Activated CD8-positive, alpha-beta T cell treated with anti-CD3 and anti-CD28 coated beads, Interleukin-2, amount 10 ng/mL, durations not matched to agents 7 days and 5 days (primary cell): ENCODE measurements around the gene PSMD12. TPM values are rescaled to one million over a fixed set of nuclear protein-coding genes. Genes with fewer than 3 reads are reported as not detected.

Experiments used
- ATAC-seq: fragments of 150-1000 bp; cut with Tn5 transposase; one replicate; pipeline ENCODE4 v1.10.0; 2021; ENCODE audit warnings: moderate library complexity
- CTCF ChIA-PET: fragments of 350-600 bp; sonication (Branson Sonifier 250); formaldehyde crosslinking; loops from one replicate; lab custom pipeline; 2021; ENCODE audit warnings: antibody characterized with exemption; lab: Charles Lee
- POLR2A ChIA-PET: fragments of 350-600 bp; sonication (Branson Sonifier 250); formaldehyde crosslinking; loops from one replicate; lab custom pipeline; 2021; ENCODE audit warnings: antibody characterized with exemption; lab: Charles Lee
- DNase-seq: peaks from one replicate; pipeline ENCODE4 v3.0.0-alpha.2; 2020
- H3K27ac Mint-ChIP-seq: one replicate; pipeline ENCODE4 v1.8.0; 2021; ENCODE audit warnings: mild to moderate bottlenecking, mixed read lengths
- H3K27me3 Mint-ChIP-seq: one replicate; pipeline ENCODE4 v1.8.0; 2021; ENCODE audit warnings: low read depth, mixed read lengths
- H3K36me3 Mint-ChIP-seq: one replicate; pipeline ENCODE4 v1.8.0; 2021; ENCODE audit warnings: low read depth, mixed read lengths
- H3K4me1 Mint-ChIP-seq: one replicate; pipeline ENCODE4 v1.8.0; 2021; ENCODE audit warnings: low read depth, mixed read lengths
- H3K4me3 Mint-ChIP-seq: one replicate; pipeline ENCODE4 v1.8.0; 2021; ENCODE audit warnings: mild to moderate bottlenecking, mixed read lengths
- H3K9me3 Mint-ChIP-seq: one replicate; pipeline ENCODE4 v1.8.0; 2022; ENCODE audit warnings: mixed read lengths; ENCODE audit not compliant: insufficient read depth
- total RNA-seq, 2 experiments: library from RNA; stranded (reverse); gene quantifications; one replicate each; pipeline ENCODE4 v1.2.3, GENCODE V29; 2021

PSMD12 gene
- total RNA-seq, 2 experiments from 2014 or later = 49.4 to 53.9 TPM

DNA sequence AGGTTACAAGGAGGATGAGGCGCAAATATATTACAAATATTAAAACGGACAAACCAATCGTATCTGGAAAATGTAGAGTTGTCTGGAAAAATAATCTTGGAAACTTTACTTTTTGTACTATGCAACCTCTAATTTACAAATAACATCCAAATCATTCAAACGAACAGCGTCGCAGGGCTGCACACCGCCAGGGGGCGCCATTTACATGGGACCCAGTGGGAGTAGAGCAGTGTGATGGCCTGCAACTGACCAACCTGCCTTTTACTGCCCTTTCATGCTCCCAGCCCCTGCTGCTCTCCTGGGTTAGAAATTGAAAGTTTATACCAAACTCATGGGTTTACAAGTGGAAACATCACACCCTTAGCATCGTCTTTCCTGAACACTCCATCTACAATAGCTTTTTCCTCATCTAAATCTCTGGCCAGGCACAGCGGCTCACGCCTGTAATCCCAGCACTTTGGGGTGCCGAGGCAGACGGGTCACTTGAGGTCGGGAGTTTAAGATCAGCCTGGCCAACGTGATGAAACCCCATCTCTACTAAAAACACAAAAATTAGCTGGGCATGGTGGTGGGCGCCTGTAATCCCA is 20.7 kb upstream of the PSMD12 start:
- ATAC-seq = no peak
- Mint-ChIP-seq H3K27ac (peak overlapping the region; percentile 17), H3K27me3 (no peaks in the 10 kb centered on the region), H3K36me3 (peaks cover 54% of the 10 kb centered on the region), H3K4me1 (peaks cover 69% of the 10 kb centered on the region), H3K9me3 (no peaks in the 10 kb centered on the region), H3K4me3 (no peak overlapping the region)
- peak; percentile 72 for DNase-seq
- ChIA-PET CTCF (interaction anchor here (0.7 to 6.9 kb wide), 21 partner anchors 9 to 303 kb away, joined by 3 to 181 read pairs (median 5); partner anchors contain the start of gene PITPNC1), POLR2A (interaction anchor here (0.7 to 1.8 kb wide), 5 partner anchors 12 to 88 kb away, joined by 3 to 10 read pairs (median 4); no protein-coding TSS in a partner anchor)

DNA sequence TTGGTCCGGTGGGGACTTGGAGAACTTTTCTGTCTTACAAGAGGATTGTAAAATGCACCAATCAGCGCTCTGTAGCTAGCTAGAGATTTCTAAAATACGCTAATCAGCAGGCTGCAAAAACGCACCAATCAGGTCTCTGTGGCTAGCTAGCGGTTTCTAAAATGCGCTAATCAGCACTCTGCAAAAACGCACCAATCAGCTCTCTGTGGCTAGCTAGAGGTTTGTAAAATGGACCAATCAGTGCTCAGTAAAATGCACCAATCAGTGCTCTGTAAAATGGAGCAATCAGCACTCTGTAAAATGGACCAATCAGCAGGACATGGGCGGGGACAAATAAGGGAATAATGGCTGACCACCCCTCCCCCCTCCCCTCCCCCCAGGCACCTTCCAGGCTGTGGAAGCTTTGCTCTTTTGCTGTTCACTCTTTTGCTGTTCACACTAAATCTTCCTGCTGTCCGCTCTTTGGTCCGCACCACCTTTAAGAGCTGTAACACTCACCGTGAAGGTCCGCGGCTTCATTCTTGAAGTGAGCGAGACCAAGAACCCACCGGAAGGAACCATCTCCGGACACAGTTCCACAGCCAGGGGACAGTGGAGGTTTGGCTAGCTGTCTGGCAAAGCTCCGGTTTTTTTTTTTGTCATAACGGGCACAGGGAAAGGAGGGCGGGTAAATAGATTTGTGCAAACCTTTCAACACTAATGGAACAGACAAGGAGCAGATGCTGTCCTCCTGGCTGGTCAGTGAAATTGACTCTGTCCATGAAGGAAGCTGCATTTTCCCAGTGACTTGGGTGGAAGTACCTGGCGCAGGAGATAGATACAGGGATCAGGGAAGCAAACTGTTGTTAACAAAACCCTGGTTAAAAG is 19.0 kb upstream of the PSMD12 start:
- Mint-ChIP-seq H3K27me3 (no peaks in the 10 kb centered on the region), H3K27ac (no peak overlapping the region), H3K4me1 (peaks cover 62% of the 10 kb centered on the region), H3K9me3 (no peaks in the 10 kb centered on the region), H3K4me3 (no peak overlapping the region), H3K36me3 (peaks cover 54% of the 10 kb centered on the region)
- ATAC-seq = no peak
- CTCF ChIA-PET = interaction anchor here (0.7 to 6.9 kb wide), 8 partner anchors 7 to 219 kb away, joined by 3 to 181 read pairs (median 4); partner anchors contain the start of gene PITPNC1
- POLR2A ChIA-PET = interaction anchor here (0.6 to 1.8 kb wide), 4 partner anchors 55 to 93 kb away, joined by 3 to 10 read pairs (median 4); no protein-coding TSS in a partner anchor
- DNase-seq = no peak

DNA sequence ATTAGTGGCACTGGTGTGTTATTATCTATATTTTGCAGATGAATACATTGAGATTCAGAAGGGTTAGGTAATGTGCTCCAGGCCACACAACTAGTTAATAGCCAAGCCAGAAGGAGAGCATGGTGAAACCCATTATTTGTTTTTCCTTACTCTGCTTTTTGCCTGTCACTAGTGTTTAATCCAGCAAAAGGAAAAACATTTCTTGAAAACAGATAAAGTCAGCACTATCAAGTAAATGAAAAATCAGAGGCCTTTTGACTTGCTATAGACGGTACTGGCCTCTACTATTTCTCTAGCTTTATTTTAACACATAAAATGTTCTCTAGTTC is 15.5 kb upstream of the PSMD12 start:
- DNase-seq (no peak), ATAC-seq (no peak)
- H3K4me3 Mint-ChIP-seq = no peak overlapping the region
- CTCF ChIA-PET = interaction anchor here (1.1 to 13.5 kb wide), 5 partner anchors 6 to 221 kb away, joined by 3 to 365 read pairs (median 4); no protein-coding TSS in a partner anchor
- H3K36me3 Mint-ChIP-seq = peaks cover 50% of the 10 kb centered on the region
- no peaks in the 10 kb centered on the region for H3K27me3 Mint-ChIP-seq
- peaks cover 46% of the 10 kb centered on the region for H3K4me1 Mint-ChIP-seq
- H3K9me3 Mint-ChIP-seq = no peaks in the 10 kb centered on the region
- POLR2A ChIA-PET = interaction anchor here (1.5 to 8.2 kb wide), 2 partner anchors 59 to 98 kb away, joined by 7 to 135 read pairs; no protein-coding TSS in a partner anchor
- peak overlapping the region; percentile 9 for H3K27ac Mint-ChIP-seq

DNA sequence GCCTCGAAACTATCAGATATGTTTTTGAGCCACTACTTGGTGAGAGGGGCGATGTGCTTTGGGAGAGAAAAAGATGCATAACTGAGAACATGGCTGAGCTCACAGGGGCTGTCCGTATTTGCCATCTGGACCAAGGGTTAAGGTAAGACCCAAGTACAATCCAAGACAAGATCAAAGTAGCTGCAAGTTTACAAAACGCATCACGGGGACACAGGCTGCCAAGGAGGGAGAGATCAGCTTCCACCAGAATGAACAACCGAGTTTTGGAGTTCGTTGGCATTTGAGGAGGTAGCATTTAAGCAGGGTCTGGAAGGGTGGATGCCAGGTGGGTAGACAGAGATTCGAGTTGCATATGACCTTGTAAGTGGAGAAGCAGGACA is 12.9 kb upstream of the PSMD12 start:
- Mint-ChIP-seq H3K9me3 (no peaks in the 10 kb centered on the region), H3K27me3 (no peaks in the 10 kb centered on the region), H3K36me3 (peaks cover 34% of the 10 kb centered on the region), H3K4me1 (peaks cover 56% of the 10 kb centered on the region), H3K27ac (peak overlapping the region; percentile 90), H3K4me3 (peak overlapping the region; percentile 85)
- ATAC-seq = no peak
- no peak for DNase-seq
- ChIA-PET POLR2A (interaction anchor here (0.6 to 8.2 kb wide), 20 partner anchors 10 to 339 kb away, joined by 3 to 135 read pairs (median 6); partner anchors contain the start of genes NOL11 and PSMD12), CTCF (interaction anchor here (0.8 to 13.5 kb wide), 40 partner anchors 9 to 343 kb away, joined by 3 to 365 read pairs (median 5); partner anchors contain the start of gene PSMD12)

DNA sequence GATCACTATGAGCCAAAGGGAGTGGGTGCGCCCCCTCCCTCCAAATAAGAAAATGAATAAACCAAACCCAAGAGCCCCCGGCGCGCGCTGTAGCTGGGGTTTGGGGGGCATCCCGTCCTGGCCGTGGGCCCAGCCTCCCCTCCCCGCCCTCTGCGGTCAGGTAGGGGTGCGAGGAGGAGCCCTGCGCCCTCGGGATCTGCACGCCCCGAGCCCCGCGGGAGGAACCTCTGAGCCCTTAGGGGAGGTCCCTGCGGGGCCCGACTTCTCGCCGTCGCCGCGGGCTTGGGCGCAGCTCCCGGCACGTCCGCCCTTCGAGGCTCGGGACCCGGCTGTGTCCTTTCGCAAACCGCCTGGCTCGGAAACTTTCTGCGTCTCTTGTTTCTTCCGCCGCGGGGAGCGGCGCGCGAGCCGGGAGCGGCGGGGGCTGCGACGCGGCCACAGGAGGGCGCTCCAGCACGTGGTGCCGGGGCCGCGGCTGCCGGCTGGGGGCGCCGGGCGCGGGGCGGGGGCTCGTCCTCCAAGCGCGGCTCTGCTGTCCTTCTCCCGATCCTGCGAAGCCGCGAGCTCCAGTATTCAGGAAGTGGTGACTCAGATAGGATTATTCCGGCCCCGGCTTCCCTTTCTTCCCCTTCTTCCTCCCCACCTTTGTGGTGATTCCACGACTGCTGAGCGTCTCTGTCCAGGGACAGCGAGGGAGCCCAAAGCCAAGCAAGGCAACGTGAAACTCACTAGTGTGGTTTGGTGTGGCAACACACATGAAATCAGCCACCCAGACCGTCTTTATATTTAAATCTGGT is 12.3 kb upstream of the PSMD12 start:
- ChIA-PET POLR2A (interaction anchor here (0.6 to 8.2 kb wide), 29 partner anchors 11 to 339 kb away, joined by 3 to 135 read pairs (median 5); partner anchors contain the start of genes HELZ, NOL11 and PSMD12), CTCF (interaction anchor here (0.6 to 13.5 kb wide), 51 partner anchors 9 to 458 kb away, joined by 3 to 365 read pairs (median 5); partner anchors contain the start of gene PSMD12)
- peaks cover 29% of the 10 kb centered on the region for H3K36me3 Mint-ChIP-seq
- no peaks in the 10 kb centered on the region for H3K27me3 Mint-ChIP-seq
- ATAC-seq (peak; percentile 49), DNase-seq (peak; percentile 85)
- H3K27ac Mint-ChIP-seq = peak overlapping the region; percentile 90
- peak overlapping the region; percentile 85 for H3K4me3 Mint-ChIP-seq
- no peaks in the 10 kb centered on the region for H3K9me3 Mint-ChIP-seq
- peaks cover 54% of the 10 kb centered on the region for H3K4me1 Mint-ChIP-seq

DNA sequence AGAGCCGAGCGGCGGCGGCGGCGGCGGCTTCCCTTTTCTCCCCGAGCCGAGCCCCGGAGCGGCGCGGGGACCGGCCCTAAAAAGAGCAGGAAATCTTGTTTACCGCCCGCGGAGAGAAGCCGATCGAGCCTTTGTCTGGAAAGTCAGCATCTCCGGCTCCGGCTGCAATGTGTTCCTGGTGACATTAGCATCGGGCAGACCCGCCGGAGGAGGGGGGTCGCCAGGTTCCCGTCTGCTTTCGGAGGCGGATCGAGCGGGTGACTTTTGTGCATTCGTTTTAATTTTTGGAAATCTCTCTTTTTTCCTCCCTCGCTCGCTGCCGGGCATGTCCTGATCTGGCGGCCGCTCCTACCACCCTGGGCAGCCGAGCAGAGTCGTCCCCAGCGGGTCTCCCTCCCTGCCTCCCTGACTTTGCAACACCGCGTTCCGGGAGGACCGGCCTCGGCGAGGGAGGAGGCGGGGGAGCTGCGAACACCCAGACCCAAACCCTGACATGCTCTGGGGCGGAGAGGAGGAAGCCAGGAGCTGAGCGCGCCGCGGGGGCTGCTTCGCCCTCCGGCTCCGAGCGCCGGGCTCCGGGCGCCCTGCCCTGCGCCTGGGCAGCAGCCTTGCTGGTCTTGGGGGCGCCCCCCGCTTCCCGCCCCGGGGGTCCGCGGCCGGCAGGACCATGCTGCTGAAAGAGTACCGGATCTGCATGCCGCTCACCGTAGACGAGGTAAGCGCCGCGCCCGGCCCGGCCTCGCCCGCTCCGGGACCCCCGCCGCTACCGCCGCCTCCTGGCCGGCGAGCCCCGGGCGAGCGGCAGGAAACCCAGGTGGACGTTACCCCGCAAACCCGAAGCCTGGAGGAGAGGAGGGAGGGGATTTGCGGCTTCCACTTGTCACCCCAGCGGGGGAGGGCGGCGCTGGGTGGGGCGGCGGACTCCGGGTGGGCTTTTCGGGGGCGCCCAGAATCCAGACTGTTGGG is 11.4 kb upstream of the PSMD12 start:
- Mint-ChIP-seq H3K4me3 (peak overlapping the region; percentile 89), H3K27ac (peak overlapping the region; percentile 90), H3K27me3 (no peaks in the 10 kb centered on the region), H3K9me3 (no peaks in the 10 kb centered on the region), H3K4me1 (peaks cover 50% of the 10 kb centered on the region), H3K36me3 (peaks cover 24% of the 10 kb centered on the region)
- POLR2A ChIA-PET = interaction anchor here (0.6 to 8.2 kb wide), 23 partner anchors 12 to 663 kb away, joined by 3 to 135 read pairs (median 5); partner anchors contain the start of genes HELZ, NOL11 and PSMD12
- ATAC-seq (peak; percentile 32), DNase-seq (peak; percentile 67)
- CTCF ChIA-PET = interaction anchor here (0.6 to 13.5 kb wide), 39 partner anchors 10 to 459 kb away, joined by 3 to 365 read pairs (median 7); partner anchors contain the start of gene PSMD12

DNA sequence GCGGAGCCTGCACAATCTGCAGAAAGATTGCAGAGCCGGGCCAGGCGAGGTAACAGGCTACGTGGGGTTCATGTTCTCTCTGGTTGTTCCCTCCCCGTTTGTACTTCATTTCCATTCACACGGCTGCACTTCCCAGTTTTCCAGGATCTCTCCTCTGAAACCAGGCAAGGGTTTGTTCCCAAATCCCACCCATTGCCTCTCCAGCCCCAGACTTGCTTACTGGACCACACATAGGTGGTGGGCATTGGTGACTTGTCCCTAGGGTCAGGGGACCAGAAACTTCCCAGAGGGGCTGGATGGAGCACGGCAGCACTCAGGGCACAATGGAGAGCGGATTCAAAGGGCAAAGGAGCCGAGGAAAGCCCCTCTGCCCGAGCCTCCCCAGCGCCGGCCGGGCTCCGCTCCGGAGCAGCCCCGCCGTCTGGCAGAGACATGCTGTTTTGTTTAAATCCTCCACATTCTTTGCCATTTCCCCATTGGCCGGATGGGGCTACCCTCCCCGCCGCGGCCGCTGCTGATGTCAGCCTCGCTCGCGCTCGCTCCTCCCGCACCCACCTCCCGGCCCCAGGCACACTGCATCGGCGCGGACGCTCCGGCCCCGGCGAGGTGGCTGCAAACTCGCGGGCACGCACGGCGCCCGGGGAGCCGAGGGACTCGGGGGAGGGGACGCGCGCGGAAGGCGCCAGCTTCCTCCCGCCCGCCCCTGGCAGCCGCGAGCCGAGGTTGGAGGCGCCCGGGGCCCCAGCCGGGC is 10.5 kb upstream of the PSMD12 start, which contains the start of gene PITPNC1:
Gene PITPNC1 (plus strand): TSS at position 545 of the 751 bp plus-strand sequence.
- peak within 1 kb of the TSS; percentile 89 for H3K4me3 Mint-ChIP-seq
- peak; percentile 79 for ATAC-seq
- H3K27ac Mint-ChIP-seq = peak within 1 kb of the TSS; percentile 90
- no peaks in the 10 kb centered on the region for H3K9me3 Mint-ChIP-seq
- CTCF ChIA-PET = interaction anchor here (0.7 to 13.5 kb wide), 18 partner anchors 11 to 340 kb away, joined by 3 to 365 read pairs (median 16); partner anchors contain the start of gene PSMD12
- no peaks in the 10 kb centered on the region for H3K27me3 Mint-ChIP-seq
- H3K4me1 Mint-ChIP-seq = peaks cover 44% of the 10 kb centered on the region
- DNase-seq = peak; percentile 93
- peaks cover 19% of the 10 kb centered on the region for H3K36me3 Mint-ChIP-seq
- POLR2A ChIA-PET = interaction anchor here (0.6 to 8.2 kb wide), 11 partner anchors 11 to 662 kb away, joined by 3 to 135 read pairs (median 5); partner anchors contain the start of gene PSMD12

DNA sequence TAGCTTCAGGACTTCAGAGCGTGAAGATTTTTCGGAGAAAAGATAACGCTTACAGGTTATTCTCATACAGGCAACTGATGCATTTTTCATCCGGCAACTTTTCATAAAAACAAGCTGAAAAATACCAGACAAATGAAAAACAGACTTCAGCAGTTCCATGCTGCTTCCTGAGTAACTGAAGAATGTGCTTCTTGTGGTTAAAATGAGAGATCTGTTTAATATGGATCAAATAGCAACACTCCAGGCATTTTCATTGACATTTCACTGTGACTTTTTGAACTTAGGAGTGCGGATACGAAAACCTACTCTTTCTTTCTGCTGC is 10.0 kb upstream of the PSMD12 start:
- ChIA-PET POLR2A (interaction anchor here (1.5 to 8.2 kb wide), 3 partner anchors 11 to 103 kb away, joined by 5 to 135 read pairs (median 5); no protein-coding TSS in a partner anchor), CTCF (interaction anchor here (0.7 to 13.5 kb wide), 14 partner anchors 12 to 341 kb away, joined by 3 to 365 read pairs (median 16); partner anchors contain the start of gene PSMD12)
- Mint-ChIP-seq H3K9me3 (no peaks in the 10 kb centered on the region), H3K4me1 (peaks cover 40% of the 10 kb centered on the region), H3K27me3 (no peaks in the 10 kb centered on the region), H3K27ac (peak overlapping the region; percentile 83), H3K36me3 (peaks cover 15% of the 10 kb centered on the region), H3K4me3 (peak overlapping the region; percentile 88)
- ATAC-seq (no peak), DNase-seq (no peak)

DNA sequence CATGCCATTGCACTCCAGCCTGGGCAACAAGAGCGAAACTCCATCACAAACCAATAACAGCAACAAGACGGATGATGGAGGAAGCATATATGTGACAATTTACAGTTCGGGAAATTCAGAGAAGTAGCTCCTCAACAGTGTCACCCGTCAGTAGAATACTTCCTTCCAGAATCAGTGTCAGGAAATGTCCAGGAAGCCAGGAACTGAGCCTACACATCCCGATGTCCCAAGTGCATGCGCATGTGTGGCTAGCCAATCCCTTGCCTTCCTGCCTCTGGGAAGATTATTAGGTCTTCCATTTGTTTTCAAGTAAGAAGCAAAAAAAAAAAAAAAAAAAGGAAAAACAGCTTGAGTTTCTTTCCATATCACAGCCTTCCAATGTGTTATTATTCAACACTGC is 9.3 kb upstream of the PSMD12 start:
- DNase-seq = no peak
- Mint-ChIP-seq H3K36me3 (peaks cover 15% of the 10 kb centered on the region), H3K27me3 (no peaks in the 10 kb centered on the region), H3K4me3 (peak overlapping the region; percentile 88), H3K4me1 (peaks cover 40% of the 10 kb centered on the region), H3K27ac (no peak overlapping the region), H3K9me3 (no peaks in the 10 kb centered on the region)
- ATAC-seq = no peak
- POLR2A ChIA-PET = interaction anchor here (0.6 to 8.2 kb wide), 6 partner anchors 9 to 104 kb away, joined by 3 to 135 read pairs (median 4); no protein-coding TSS in a partner anchor
- CTCF ChIA-PET = interaction anchor here (0.7 to 13.5 kb wide), 25 partner anchors 12 to 427 kb away, joined by 3 to 365 read pairs (median 4); partner anchors contain the start of gene PSMD12
